Glomerular visceral epithelial cell (primary cell): ENCODE results near the gene AUTS2.
"Not testable (repeated sequence)": the region's sequence is repeated elsewhere in the genome, so short reads cannot be mapped to it uniquely, and the experiment has no call there.

Experiments
- DNase-seq: peaks from one replicate; pipeline ENCODE4 v3.0.0-alpha.2; 2016; ENCODE audit errors: extremely low spot score

AUTS2 gene

DNA sequence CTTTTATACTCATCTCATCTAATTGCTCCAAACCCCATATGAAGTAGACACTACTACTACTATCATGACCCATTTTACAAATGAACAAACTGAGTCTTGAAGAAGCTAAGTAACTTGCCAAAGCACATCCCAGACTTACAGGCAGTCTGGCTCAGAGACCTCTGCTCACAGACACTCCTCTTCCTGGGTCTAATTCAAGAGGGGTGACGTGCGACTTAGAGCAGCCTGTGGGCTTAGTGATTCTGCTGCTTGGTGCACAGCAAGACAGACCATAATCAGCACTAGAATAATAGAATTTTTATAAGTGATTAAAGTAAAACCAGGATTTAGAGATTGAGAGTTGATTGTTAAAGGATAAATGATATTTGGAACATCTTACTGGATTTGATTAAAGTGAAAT lies 750.8 kb downstream of the AUTS2 start:
- DNase-seq, result no peak

DNA sequence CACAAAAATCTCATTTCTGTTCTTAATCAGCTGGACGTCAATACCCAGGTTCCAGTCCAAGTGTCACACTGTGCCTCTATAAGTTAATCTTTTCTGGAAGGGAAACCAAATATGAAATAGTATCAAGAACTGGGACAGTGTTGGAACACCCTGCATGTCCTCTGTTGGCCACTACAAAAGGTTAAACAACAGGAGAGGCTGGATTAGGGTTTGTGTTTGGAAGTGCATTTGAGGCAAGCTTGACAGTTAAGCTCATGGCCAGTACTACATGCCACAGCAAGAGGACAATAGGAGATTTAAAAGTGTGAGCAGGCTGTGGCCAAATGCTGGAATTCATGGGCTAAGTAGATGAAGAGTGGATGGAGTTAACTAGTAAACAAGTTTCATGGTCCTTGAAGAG lies 751.5 kb downstream of the AUTS2 start:
- DNase-seq, result no peak

DNA sequence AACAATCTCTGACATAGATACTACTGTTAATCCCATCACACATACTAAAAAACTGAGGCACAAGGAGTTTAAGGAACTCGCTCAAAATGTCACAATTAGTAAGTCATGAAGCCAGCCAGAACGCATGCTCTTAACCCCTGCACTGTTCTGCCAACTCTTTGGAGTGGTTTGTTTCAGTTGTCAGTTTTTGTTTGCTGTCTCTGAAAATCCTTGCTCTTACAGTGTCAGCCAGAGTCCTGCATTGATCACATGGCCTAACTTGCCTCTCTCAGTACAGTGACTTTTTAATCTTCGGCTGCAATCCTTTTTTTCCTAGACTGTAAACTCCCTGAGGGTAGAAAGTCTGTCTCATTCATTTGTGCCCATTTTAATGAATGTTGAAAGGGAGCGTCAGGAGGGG lies 753.8 kb downstream of the AUTS2 start:
- DNase-seq, result no peak

DNA sequence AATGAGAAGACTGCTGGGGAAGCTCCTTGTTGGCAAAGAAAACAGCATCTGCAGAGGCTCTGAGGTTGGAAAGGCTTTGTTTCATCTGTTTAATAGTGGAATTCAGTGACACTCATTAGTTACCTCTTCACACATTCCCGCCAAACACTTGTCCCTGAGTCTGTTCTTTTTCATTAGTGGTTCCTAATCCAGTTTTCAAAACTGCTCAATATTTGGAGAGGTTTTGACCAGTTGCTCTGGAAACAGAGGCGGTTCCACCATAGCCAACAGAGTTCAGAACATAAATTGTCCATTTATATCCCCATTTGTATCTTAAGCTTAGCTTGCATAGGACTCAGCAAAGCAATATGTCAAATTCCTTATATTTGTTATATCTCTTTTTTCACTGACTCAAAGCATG lies 754.6 kb downstream of the AUTS2 start:
- DNase-seq, result no peak

DNA sequence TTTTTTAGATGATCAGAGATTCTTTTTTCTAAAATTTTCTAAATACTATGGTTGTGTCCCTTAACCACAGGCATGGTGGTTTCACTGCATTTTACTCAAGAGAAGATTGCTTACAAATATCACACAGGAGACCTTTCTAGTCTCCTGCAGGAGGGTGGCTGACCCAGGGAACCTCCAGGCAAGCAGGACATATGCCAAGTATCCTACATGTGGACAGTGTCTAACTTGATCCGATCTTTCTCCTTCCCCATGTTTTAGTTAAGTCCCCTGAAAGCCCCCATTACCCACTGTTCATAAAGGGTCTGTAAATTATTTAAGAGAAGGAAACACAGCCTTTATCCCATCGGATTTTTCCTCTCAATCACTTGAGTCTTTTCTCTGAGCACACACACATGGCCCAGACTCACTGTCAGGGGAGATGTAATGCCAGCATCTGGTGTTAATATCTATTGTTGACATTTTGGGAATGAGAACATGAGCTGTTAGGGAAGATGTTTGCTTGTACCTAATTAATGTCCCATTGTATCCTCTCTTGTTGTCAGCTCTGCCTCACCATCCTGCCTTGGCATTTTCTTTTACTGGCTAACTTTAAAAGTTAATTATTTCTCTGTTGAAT lies 755.2 kb downstream of the AUTS2 start:
- DNase-seq, result no peak

DNA sequence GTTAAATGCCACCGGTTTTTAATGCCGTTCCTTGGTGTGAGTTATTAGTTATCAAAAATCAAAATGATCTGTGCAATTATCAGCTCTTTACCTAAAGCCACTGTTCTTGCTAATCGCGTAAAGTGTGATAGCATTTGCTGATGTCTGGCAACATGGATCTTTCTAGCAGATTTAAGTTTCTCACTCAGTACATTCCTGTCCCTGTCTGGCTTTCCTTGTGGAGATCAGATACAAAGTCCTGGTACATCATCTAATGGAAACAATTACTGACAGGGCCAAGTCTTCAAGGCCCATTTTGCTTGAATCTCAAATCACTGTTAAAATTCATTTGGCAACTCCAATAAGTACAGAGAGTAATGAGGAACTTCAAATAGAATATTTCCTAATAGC lies 755.7 kb downstream of the AUTS2 start:
- DNase-seq, result no peak

DNA sequence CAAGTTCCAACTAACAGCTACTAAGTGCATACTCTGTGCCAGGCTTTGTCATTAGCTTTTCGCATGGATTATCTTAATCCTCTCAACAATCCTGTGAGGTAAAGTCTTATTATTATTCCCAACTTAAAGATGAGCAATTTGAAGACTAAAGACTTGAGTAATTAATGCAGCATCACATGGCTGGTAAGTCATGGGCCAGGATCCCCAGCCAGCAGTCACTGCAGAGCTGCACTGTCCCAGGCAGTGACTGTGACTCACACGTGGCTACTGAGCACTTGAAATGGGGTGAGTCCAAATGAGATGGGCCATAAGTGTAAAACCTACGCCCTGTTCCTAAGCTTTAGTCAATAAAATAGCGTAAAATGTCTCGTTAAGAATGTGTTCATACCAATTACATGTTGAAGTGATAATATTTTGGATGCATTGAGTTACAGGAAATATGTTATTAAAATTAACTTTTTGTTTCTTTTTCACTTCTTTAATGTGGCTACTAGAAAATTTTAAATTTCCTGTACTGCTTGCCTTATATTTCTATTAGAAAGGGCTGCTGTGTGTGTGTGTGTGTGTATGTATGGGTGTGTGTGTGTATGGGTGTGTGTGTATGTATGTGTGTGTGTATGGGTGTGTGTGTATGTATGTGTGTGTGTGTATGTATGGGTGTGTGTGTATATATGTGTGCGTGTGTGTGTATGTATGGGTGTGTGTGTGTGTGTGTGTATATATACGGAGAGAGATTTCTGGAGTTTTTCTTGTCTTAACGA lies 756.3 kb downstream of the AUTS2 start:
- no peak for DNase-seq

DNA sequence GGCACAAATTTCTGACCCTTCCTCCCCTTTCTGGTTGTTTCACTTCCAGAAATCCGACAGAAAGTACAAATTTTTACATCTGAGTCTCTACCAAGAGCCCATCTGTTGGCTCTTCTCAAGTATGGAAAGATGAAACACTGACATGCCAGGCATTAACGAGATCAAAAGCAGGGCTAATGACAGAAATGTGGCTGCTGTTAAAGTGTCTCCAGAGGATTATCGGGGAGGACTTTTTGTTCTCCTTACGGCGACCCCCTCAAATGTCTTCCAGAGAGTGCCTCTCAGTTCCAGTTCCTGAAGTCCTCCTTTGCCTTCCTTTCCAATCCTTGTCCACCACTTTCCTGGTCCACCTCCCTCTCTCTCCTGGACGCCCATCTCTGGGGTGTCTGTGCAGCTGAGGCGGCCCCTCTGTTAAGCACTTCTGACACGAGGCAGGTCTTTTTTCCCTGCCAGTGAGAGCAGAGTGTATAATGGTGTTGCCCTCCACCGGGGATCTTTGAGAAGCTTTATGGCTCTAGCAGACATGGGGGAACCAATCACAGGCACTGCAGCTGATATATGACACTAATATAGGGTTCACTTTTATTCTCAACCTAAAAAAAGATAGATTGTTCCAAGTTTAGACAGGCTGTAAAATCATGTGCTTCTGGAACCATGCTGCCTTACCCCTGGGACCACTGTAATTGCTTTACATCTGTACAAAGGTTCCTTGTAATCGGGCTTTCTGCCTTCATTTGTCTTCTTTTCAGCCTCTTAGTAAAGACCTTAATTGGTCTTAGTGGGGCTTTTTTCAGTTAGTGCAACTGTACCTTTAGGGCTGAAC lies 757.1 kb downstream of the AUTS2 start:
- DNase-seq, result no peak

DNA sequence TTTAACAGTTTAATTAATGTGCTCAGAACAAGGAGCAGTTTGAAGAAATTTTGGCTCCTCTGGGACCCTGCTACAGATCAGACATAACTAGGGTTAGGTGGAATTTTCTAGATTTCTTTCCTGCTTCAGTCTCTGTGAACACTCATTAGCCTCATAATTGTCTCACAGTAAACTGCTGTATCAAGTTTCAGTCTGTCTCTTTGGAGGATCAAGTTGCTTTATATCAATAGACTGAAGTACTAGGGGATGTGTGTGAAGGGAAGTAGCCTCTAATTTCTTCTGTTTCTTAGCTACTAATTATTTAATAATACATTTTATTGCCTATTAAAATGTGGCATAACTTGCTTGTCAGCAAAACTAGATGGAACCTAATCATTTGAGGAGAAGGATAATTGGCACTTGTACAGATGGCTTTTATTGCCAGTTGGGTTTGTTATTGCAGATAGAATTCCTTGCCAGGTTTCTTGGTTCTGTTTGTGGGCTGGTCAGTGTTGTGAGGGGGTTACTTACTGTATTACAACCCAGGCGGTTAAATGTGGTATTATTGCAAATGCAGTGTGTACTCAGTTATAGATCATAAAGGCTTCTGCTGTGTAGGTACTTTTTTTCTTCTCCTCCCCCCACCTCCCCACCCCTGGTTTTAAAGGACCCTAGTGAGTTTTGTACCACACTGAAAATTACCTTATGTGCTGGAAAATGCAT lies 758.0 kb downstream of the AUTS2 start:
- DNase-seq, result no peak

DNA sequence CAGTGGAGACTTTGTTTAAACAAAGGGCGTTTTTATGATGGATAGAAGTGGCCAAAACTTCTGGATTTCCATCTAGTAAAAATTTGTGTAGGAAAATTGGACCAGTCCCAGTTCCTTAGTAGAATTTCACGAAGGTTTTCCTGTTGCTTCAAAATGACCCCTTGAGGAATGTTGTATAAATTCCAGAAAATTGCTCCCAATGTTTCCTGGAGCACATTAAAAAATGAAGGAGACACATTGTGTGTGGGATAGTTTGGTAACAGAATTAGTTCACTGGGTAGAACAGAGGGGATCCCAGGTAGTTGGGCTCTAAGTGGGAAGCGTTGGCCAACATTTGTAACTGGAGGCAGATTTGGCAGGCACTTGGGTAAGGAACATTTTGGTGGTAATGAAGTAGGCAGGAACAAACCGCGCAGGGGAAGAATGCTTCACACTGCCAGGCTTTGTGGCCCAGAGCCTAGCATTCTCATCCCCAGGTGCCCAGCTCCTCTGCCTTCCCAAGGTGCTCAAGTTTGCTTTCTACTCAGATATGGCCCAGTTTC lies 758.6 kb downstream of the AUTS2 start:
- no peak for DNase-seq

DNA sequence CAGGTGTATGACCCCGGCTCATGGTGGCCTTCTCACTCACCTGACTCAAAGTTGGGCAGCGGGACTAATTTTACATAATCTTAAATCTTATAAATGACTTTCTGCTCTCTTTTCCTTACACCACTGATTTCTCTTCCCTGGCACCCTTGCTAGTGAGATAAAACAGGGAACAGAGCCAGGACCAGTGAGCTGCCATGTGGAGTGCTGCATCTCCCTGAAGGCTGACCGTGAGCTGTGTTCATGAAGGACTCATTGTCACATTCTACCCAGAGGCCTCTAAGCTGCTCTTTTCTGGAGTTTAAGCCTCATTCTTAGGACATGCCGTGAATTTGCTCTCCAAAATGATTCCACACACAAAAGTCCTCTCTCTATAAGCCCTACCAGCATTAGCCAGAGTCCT lies 762.3 kb downstream of the AUTS2 start:
- no peak for DNase-seq

DNA sequence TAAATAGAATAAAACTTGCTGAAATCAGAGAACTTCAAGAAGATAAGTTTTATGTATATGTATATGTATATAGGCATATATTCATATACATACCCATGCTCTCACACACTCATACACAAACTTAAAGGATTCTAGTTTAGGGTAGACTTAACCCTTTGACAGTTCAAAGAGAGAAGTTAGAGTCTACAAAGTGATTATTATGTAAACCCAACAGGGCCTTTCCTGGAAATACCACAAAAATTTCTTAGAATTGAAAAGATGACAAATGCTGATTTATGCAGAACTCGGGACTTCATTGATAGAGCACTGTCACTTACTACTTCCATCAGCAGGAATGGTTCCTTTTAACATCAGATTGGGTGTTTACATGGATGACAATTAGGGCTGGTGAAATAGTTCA lies 763.5 kb downstream of the AUTS2 start:
- no peak for DNase-seq

DNA sequence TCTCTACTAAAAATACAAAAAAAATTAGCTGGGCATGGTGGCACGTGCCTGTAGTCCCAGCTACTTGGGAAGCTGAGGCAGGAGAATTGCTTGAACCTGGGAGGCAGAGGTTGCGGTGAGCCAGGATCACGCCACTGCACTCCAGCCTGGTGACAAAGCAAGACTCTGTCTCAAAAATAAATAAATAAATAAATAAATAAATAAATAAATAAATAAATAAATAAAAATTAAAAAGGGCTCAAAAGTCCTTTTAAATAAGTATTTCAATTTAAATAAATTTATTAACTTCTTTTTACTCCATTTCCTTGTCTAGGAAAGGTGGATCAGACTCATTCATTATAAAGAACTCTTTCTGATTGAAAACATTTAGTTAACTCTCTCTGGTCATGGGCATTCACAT lies 766.1 kb downstream of the AUTS2 start:
- not testable (repeated sequence) for DNase-seq

DNA sequence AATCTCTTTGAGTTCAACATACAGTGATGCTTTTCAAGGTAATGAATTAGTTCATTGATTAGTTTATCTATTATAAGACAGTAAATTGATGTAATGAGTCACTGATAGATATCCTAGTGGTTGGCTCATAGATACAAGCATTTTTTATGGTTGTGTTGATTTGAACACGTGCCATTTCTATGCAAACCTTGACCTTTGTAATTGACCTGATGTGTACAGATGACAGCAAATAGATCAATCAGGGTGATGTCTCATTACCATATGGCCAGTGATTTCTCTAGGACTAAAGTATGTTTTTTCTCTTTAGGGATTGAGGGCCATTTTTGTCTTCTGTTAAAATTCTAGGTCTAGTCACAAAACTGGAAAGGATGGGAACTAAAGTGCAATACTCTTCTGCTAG lies 773.4 kb downstream of the AUTS2 start:
- no peak for DNase-seq

DNA sequence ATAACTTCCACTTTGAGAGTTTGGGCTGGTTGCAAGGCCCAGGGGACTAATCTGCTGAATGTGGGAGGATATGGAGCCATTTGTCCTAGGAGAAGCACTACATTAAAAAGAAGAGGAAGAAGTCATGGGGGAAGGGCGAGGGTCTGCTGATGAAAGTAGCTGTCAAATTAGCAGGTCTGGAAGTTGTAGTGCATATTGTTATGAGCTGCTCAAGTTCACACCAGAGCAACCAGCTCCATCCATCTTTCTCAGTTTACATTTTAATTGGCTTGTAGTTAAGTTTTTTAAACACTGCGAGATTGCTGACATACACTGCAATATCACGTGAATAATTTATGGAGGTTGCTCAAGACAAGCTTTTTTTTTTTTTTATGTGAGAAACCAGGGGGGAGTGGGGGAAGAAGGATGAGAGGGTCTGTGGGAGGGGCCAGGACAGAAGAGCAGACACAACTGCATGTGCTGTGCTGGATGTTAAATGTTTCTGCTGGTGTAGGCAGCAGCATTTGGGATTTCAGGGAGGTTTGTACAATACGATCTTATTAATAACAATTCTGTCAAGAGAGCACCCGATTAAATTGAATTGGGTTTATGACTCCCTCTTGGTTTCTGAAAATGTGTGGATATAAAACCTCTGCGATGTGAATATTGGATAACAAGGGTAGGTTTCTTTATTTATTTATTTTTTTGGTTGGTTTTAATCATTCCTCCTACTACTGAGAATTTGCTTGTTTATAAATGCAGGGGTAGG lies 774.7 kb downstream of the AUTS2 start:
- no peak for DNase-seq

DNA sequence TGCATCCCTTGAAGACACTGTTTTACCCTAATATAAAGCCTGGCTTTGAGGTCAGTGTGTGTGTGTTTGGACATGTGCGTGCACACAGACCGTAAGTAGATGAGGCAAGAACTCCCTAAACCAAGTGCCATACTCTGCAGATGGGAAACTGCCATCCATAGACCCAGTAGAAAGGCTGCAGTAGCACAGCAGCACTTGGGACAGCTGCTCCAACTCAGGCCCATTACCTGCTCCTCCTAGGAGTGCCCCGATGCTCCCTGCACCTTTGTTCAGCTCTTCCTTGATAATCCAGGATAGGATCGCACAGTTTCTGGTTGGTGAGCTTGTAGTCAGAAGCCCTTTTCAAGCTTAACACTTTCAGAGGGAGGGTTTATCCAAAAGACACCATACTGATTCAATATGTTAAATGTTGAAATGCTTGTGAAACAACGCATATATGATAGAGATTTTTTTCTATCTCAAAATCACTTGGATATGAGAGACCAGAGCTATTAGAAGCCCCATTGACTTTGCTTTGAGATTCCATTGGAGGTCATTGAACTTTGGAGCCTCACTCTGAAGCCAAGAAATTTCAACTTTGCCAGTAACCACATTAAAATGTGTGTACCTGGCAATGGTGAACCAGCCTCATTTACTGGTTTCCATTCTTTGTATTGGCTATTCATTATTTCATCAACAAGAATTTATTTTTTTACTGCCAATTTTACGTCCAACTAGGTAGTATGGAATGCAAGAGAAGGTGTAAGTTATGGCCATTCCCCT lies 776.7 kb downstream of the AUTS2 start:
- DNase-seq, result no peak

DNA sequence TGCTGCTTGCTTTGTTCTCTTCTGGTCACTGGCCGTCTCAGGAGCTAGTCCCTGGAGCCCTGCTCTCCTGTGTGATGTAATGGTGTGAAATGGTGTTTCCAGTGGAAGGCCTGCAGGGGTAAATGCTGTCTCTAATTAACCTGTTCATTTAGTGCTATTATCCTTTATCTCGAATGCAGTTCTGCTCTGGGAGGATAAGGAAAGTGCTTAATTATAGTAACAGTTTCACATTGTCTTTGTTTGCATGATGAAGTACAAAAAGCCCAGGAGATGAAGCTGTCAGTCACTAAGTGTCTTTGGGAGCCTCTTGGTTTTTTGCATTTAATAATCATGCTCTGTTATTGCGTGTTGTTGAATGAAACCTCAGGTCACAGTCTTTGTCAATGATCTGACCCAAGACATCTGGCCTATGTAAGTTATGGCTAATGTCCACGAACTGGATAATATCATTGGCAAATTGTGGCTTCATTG lies 778.3 kb downstream of the AUTS2 start:
- DNase-seq, result no peak

DNA sequence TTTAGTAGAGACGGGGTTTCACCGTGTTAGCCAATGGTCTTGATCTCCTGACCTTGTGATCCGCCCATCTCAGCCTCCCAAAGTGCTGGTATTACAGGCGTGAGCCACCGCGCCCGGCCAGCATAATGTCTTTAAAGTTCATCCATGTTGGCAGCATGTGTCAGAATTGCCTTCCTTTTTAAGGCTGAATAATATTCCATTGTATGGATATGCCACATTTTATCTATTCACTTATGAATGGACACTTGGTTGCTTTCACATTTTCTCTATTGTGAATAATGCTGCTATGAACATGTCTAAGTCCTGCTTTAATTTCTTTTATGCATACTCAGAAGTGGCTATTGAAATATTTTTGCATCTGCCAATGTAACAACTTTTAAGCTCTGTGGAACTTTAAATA lies 779.7 kb downstream of the AUTS2 start:
- no peak for DNase-seq

DNA sequence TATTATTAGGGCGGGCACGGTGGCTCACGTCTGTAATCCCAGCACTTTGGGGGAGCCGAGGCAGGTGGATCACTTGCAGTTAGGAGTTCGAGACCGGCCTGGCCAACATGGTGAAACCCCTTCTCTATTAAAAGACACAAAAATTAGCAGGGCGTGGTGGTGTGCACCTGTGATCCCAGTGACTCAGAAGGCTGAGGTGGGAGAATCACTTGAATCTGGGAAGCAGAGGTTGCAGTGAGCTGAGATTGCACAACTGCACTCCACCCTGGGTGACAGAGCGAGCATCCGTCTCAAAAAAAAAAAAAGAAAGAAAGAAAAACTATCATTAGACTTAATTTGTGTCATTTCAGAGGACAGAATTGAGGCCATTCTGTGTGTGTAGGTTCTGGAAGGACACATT lies 780.9 kb downstream of the AUTS2 start:
- DNase-seq, result no peak

DNA sequence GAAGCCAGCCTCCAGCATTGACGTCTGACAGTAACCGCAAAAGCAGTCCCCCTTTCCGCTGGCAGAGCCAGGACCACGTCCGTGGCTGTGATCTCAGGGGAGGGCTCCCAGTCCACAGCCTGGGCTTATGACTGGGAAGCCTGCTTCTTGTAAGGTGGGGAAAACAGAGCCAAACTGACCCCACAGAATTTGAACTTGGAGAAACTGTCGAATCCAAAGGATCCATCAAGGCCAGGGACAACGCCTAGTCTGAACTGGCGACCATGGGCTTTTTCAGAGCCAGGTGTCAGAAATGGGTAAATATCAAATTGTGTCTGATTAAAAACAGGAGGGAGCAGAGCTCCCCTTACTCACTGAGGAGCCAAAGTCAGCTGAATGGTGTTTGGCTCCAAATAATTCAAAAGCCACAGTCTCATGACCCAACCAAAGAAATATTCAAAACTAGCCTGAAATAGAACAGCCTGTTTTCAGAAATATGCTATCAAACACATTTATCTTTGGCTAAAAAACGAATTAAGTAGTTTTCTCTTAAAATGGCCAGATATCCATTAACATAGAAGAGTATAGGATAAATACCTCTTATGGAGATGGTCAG lies 782.2 kb downstream of the AUTS2 start:
- no peak for DNase-seq
